Left kidney (tissue), 1 donor: Measurements from ENCODE around the gene CLIC1. TPM values are rescaled to one million over a fixed set of nuclear protein-coding genes. Genes with fewer than 3 reads are reported as not detected.

Source experiments
- polyA plus RNA-seq: library from polyadenylated mRNA; unstranded; fragments of 120-200 nt; gene quantifications from one replicate; pipeline ENCODE4 v1.2.1, GENCODE V29; 2013; ENCODE audit not compliant: insufficient read length

Gene CLIC1
- polyA plus RNA-seq, 1 donor, result 268 TPM

Other genes starting within 250 kb of the CLIC1 start
- gene MICB, start 238.4 kb downstream of the CLIC1 start, polyA plus RNA-seq, result 2.1 TPM
- 11.9 TPM for gene MCCD1, start 207.6 kb downstream of the CLIC1 start, polyA plus RNA-seq
- 785 TPM for gene DDX39B, start 194.5 kb downstream of the CLIC1 start, polyA plus RNA-seq
- gene ATP6V1G2, start 189.9 kb downstream of the CLIC1 start, polyA plus RNA-seq, result 8.6 TPM
- 15.7 TPM for gene NFKBIL1, start 188.9 kb downstream of the CLIC1 start, polyA plus RNA-seq
- 0.40 TPM for gene LTA, start 164.2 kb downstream of the CLIC1 start, polyA plus RNA-seq
- 0.17 TPM for gene TNF, start 161.0 kb downstream of the CLIC1 start, polyA plus RNA-seq
- 0.91 TPM for gene LTB, start 154.1 kb downstream of the CLIC1 start, polyA plus RNA-seq
- gene LST1, start 150.3 kb downstream of the CLIC1 start, polyA plus RNA-seq, result 2.6 TPM
- not detected for gene NCR3, start 143.5 kb downstream of the CLIC1 start, polyA plus RNA-seq
- 60.5 TPM for gene AIF1, start 121.3 kb downstream of the CLIC1 start, polyA plus RNA-seq
- 184 TPM for gene PRRC2A, start 115.8 kb downstream of the CLIC1 start, polyA plus RNA-seq
- gene BAG6, start 83.9 kb downstream of the CLIC1 start, polyA plus RNA-seq, result 242 TPM
- gene APOM, start 80.6 kb downstream of the CLIC1 start, polyA plus RNA-seq, result 95.0 TPM
- 18.2 TPM for gene C6orf47, start 75.8 kb downstream of the CLIC1 start, polyA plus RNA-seq
- gene GPANK1, start 71.5 kb downstream of the CLIC1 start, polyA plus RNA-seq, result 27.5 TPM
- gene CSNK2B, start 70.5 kb downstream of the CLIC1 start, polyA plus RNA-seq, result 237 TPM
- 31.1 TPM for gene LY6G5B, start 66.6 kb downstream of the CLIC1 start, polyA plus RNA-seq
- 2.7 TPM for gene LY6G5C, start 55.5 kb downstream of the CLIC1 start, polyA plus RNA-seq
- gene ABHD16A, start 33.2 kb downstream of the CLIC1 start, polyA plus RNA-seq, result 60.7 TPM
- gene LY6G6F, start 29.7 kb downstream of the CLIC1 start, polyA plus RNA-seq, result 0.32 TPM
- gene LY6G6D, start 21.2 kb downstream of the CLIC1 start, polyA plus RNA-seq, result not detected
- 1.1 TPM for gene LY6G6C, start 14.8 kb downstream of the CLIC1 start, polyA plus RNA-seq
- gene MPIG6B, start 13.2 kb downstream of the CLIC1 start, polyA plus RNA-seq, result 1.7 TPM
- 148 TPM for gene DDAH2, start 7.2 kb downstream of the CLIC1 start, polyA plus RNA-seq
- 62.2 TPM for gene MSH5, start 3.5 kb upstream of the CLIC1 start, polyA plus RNA-seq
- gene SAPCD1, start 26.1 kb upstream of the CLIC1 start, polyA plus RNA-seq, result 16.0 TPM
- gene VWA7, start 40.8 kb upstream of the CLIC1 start, polyA plus RNA-seq, result 8.5 TPM
- 69.7 TPM for gene VARS1, start 59.2 kb upstream of the CLIC1 start, polyA plus RNA-seq
- 71.7 TPM for gene LSM2, start 70.4 kb upstream of the CLIC1 start, polyA plus RNA-seq
- gene HSPA1L, start 78.8 kb upstream of the CLIC1 start, polyA plus RNA-seq, result 3.8 TPM
- gene HSPA1A, start 79.0 kb upstream of the CLIC1 start, polyA plus RNA-seq, result 72.3 TPM
- 112 TPM for gene HSPA1B, start 91.2 kb upstream of the CLIC1 start, polyA plus RNA-seq
- 66.3 TPM for gene NEU1, start 126.3 kb upstream of the CLIC1 start, polyA plus RNA-seq
- 52.6 TPM for gene SLC44A4, start 142.5 kb upstream of the CLIC1 start, polyA plus RNA-seq
- gene EHMT2, start 161.2 kb upstream of the CLIC1 start, polyA plus RNA-seq, result 84.3 TPM
- 23.1 TPM for gene ZBTB12, start 165.6 kb upstream of the CLIC1 start, polyA plus RNA-seq
- gene C2, start 191.2 kb upstream of the CLIC1 start, polyA plus RNA-seq, result 3.9 TPM
- gene CFB, start 209.6 kb upstream of the CLIC1 start, polyA plus RNA-seq, result 10.7 TPM
- gene NELFE, start 222.4 kb upstream of the CLIC1 start, polyA plus RNA-seq, result 89.9 TPM
- 60.8 TPM for gene SKIC2, start 222.6 kb upstream of the CLIC1 start, polyA plus RNA-seq
- 29.4 TPM for gene DXO, start 235.6 kb upstream of the CLIC1 start, polyA plus RNA-seq
- gene C4A, start 245.5 kb upstream of the CLIC1 start, polyA plus RNA-seq, result 17.0 TPM